ENCODE data around the gene CCDC91.

The CCDC91 gene

GRCh38 chr12:28586481-28586880, 396.2 kb downstream of the CCDC91 start:
- H3K4me3 ChIP-seq (ENCODE audit: low read depth, low read length), result no peak overlapping the region
- no peak for TF ChIP-seq CTCF (IDR thresholded peaks at IDR 0.05; ENCODE audit: control insufficient read depth, extremely low read depth, insufficient read depth)
- no peak for DNase-seq (ENCODE audit: low read depth)

GRCh38 chr12:28591831-28592230, 401.6 kb downstream of the CCDC91 start:
- DNase-seq (ENCODE audit: low read depth), result no peak
- no peak for TF ChIP-seq CTCF (IDR thresholded peaks at IDR 0.05; ENCODE audit: control insufficient read depth, extremely low read depth, insufficient read depth)
- H3K4me3 ChIP-seq (ENCODE audit: low read depth, low read length), result no peak overlapping the region
